WTC11 (cell line): Measurements from ENCODE around the gene ZNF30. TPM values are rescaled to one million over a fixed set of nuclear protein-coding genes. Genes with fewer than 3 reads are reported as not detected.
A peak's percentile ranks its signal among the peaks of the same experiment; 100 is the strongest.

ENCODE experiments used
- CREB1 ChIP-seq: sonication (generic); formaldehyde crosslinking; IDR thresholded peaks from 2 replicates; pipeline ENCODE4 v1.8.0; 2023; ENCODE audit warnings: mild to moderate bottlenecking, missing genetic modification reagents
- E2F5 ChIP-seq: sonication (generic); formaldehyde crosslinking; IDR thresholded peaks from 2 replicates; pipeline ENCODE4 v1.8.1; 2022; ENCODE audit warnings: mild to moderate bottlenecking, moderate library complexity, missing genetic modification reagents
- ELF4 ChIP-seq: sonication (generic); formaldehyde crosslinking; IDR thresholded peaks from 2 replicates; pipeline ENCODE4 v1.8.1; 2022; ENCODE audit warnings: low read depth, mild to moderate bottlenecking, moderate library complexity, missing genetic modification reagents
- ESRRA ChIP-seq: sonication (generic); formaldehyde crosslinking; IDR thresholded peaks from 2 replicates; pipeline ENCODE4 v1.8.1; 2022; ENCODE audit warnings: mild to moderate bottlenecking, missing genetic modification reagents, borderline replicate concordance
- FOXJ3 ChIP-seq: sonication (generic); formaldehyde crosslinking; IDR thresholded peaks from 2 replicates; pipeline ENCODE4 v1.9.0; 2021; ENCODE audit warnings: missing genetic modification reagents, mild to moderate bottlenecking, borderline replicate concordance
- FOXK1 ChIP-seq: sonication (generic); formaldehyde crosslinking; IDR thresholded peaks from 2 replicates; pipeline ENCODE4 v1.8.0; 2022; ENCODE audit warnings: mild to moderate bottlenecking, moderate library complexity, missing genetic modification reagents
- FOXP1 ChIP-seq: sonication (generic); formaldehyde crosslinking; IDR thresholded peaks from 2 replicates; pipeline ENCODE4 v1.8.0; 2022; ENCODE audit warnings: missing genetic modification reagents, mild to moderate bottlenecking, moderate library complexity, borderline replicate concordance
- GRHL2 ChIP-seq: fragments of 250-450 bp; sonication (Bioruptor Pico); IDR thresholded peaks from 2 replicates; pipeline ENCODE4 v1.8.0; 2022; ENCODE audit warnings: mild to moderate bottlenecking, moderate library complexity; ENCODE audit not compliant: insufficient replicate concordance, severe bottlenecking
- GTF2I ChIP-seq: fragments of 250-450 bp; sonication (Bioruptor Pico); conservative IDR thresholded peaks from 2 replicates; pipeline ENCODE4 v1.4.0; 2021; ENCODE audit warnings: mild to moderate bottlenecking
- HMGA2 ChIP-seq: fragments of 250-450 bp; sonication (Bioruptor Pico); IDR thresholded peaks from 2 replicates; pipeline ENCODE4 v1.4.0; 2021; ENCODE audit warnings: mild to moderate bottlenecking, moderate library complexity
- IRF2 ChIP-seq: sonication (generic); formaldehyde crosslinking; IDR thresholded peaks from 2 replicates; pipeline ENCODE4 v1.8.0; 2022; ENCODE audit warnings: low read depth, missing genetic modification reagents, borderline replicate concordance
- KAT7 ChIP-seq: sonication (generic); formaldehyde crosslinking; IDR thresholded peaks from 2 replicates; pipeline ENCODE4 v1.8.1; 2023; ENCODE audit warnings: missing genetic modification reagents, mild to moderate bottlenecking, borderline replicate concordance
- MAX ChIP-seq: sonication (generic); formaldehyde crosslinking; IDR thresholded peaks from 2 replicates; pipeline ENCODE4 v1.8.0; 2022; ENCODE audit warnings: mild to moderate bottlenecking, missing genetic modification reagents
- MXD4 ChIP-seq: fragments of 250-450 bp; sonication (Bioruptor Pico); IDR thresholded peaks from 2 replicates; pipeline ENCODE4 v1.8.0; 2021; ENCODE audit warnings: mild to moderate bottlenecking, moderate library complexity, borderline replicate concordance
- NFYB ChIP-seq: sonication (generic); formaldehyde crosslinking; conservative IDR thresholded peaks from 2 replicates; pipeline ENCODE4 v1.8.0; 2022; ENCODE audit warnings: low read depth, missing genetic modification reagents
- NR1H2 ChIP-seq: sonication (generic); formaldehyde crosslinking; IDR thresholded peaks from 2 replicates; pipeline ENCODE4 v1.9.0; 2021; ENCODE audit warnings: mild to moderate bottlenecking, moderate library complexity, missing genetic modification reagents
- PRRX2 ChIP-seq: fragments of 250-450 bp; sonication (Bioruptor Pico); IDR thresholded peaks from 2 replicates; pipeline ENCODE4 v1.8.0; 2021; ENCODE audit warnings: mild to moderate bottlenecking
- RELA ChIP-seq: sonication (generic); formaldehyde crosslinking; IDR thresholded peaks from 2 replicates; pipeline ENCODE4 v1.8.1; 2022; ENCODE audit warnings: missing genetic modification reagents, mild to moderate bottlenecking, borderline replicate concordance
- SMAD4 ChIP-seq: sonication (generic); formaldehyde crosslinking; IDR thresholded peaks from 2 replicates; pipeline ENCODE4 v1.8.0; 2022; ENCODE audit warnings: mild to moderate bottlenecking, missing genetic modification reagents
- TCF7 ChIP-seq: sonication (generic); formaldehyde crosslinking; IDR thresholded peaks from 2 replicates; pipeline ENCODE4 v1.8.0; 2022; ENCODE audit warnings: mild to moderate bottlenecking, low read depth, missing genetic modification reagents, moderate library complexity
- TEAD1 ChIP-seq: sonication (generic); formaldehyde crosslinking; IDR thresholded peaks from 2 replicates; pipeline ENCODE4 v1.8.0; 2022; ENCODE audit warnings: mild to moderate bottlenecking, missing genetic modification reagents
- ZBTB21 ChIP-seq: sonication (generic); formaldehyde crosslinking; IDR thresholded peaks from 2 replicates; pipeline ENCODE4 v1.8.1; 2023; ENCODE audit warnings: mild to moderate bottlenecking, missing genetic modification reagents, borderline replicate concordance
- ZBTB43 ChIP-seq: sonication (generic); formaldehyde crosslinking; IDR thresholded peaks from 2 replicates; pipeline ENCODE4 v1.8.1; 2023; ENCODE audit warnings: mild to moderate bottlenecking, missing genetic modification reagents
- ZNF138 ChIP-seq: sonication (generic); formaldehyde crosslinking; conservative IDR thresholded peaks from 2 replicates; pipeline ENCODE4 v1.8.1; 2022; ENCODE audit warnings: mild to moderate bottlenecking, moderate library complexity, missing genetic modification reagents
- ZNF219 ChIP-seq: sonication (generic); formaldehyde crosslinking; IDR thresholded peaks from 2 replicates; pipeline ENCODE4 v1.8.0; 2023; ENCODE audit warnings: missing genetic modification reagents, mild to moderate bottlenecking, borderline replicate concordance
- ZNF232 ChIP-seq: sonication (generic); formaldehyde crosslinking; IDR thresholded peaks from 2 replicates; pipeline ENCODE4 v1.8.0; 2022; ENCODE audit warnings: mild to moderate bottlenecking, missing genetic modification reagents
- ZNF263 ChIP-seq: sonication (generic); formaldehyde crosslinking; IDR thresholded peaks from 2 replicates; pipeline ENCODE4 v1.8.1; 2022; ENCODE audit warnings: low read depth, mild to moderate bottlenecking, moderate library complexity, missing genetic modification reagents
- ZNF396 ChIP-seq: fragments of 250-450 bp; sonication (Bioruptor Pico); IDR thresholded peaks from 2 replicates; pipeline ENCODE4 v1.8.0; 2021; ENCODE audit warnings: mild to moderate bottlenecking, moderate library complexity, borderline replicate concordance
- ZNF425 ChIP-seq: fragments of 250-450 bp; sonication (Bioruptor Pico); conservative IDR thresholded peaks from 2 replicates; pipeline ENCODE4 v1.9.0; 2021; ENCODE audit warnings: mild to moderate bottlenecking
- ZNF671 ChIP-seq: fragments of 250-450 bp; sonication (Bioruptor Pico); IDR thresholded peaks from 2 replicates; pipeline ENCODE4 v1.8.0; 2021; ENCODE audit warnings: mild to moderate bottlenecking
- total RNA-seq: library from RNA; stranded (reverse); gene quantifications from 3 replicates; pipeline ENCODE4 v1.2.3, GENCODE V29; 2021
- TF ChIP-seq, protein P1 (sequence below): fragments of 250-450 bp; sonication (Bioruptor Pico); IDR thresholded peaks from 2 replicates; pipeline ENCODE4 v1.8.0; 2021; ENCODE audit warnings: mild to moderate bottlenecking
- TF ChIP-seq, protein P2 (sequence below): sonication (generic); formaldehyde crosslinking; IDR thresholded peaks from 2 replicates; pipeline ENCODE4 v1.8.1; 2022; ENCODE audit warnings: low read depth, mild to moderate bottlenecking, moderate library complexity, missing genetic modification reagents, borderline replicate concordance

ZNF30 gene
- total RNA-seq, 1 experiment from 2014 or later: 5.4 TPM

DNA sequence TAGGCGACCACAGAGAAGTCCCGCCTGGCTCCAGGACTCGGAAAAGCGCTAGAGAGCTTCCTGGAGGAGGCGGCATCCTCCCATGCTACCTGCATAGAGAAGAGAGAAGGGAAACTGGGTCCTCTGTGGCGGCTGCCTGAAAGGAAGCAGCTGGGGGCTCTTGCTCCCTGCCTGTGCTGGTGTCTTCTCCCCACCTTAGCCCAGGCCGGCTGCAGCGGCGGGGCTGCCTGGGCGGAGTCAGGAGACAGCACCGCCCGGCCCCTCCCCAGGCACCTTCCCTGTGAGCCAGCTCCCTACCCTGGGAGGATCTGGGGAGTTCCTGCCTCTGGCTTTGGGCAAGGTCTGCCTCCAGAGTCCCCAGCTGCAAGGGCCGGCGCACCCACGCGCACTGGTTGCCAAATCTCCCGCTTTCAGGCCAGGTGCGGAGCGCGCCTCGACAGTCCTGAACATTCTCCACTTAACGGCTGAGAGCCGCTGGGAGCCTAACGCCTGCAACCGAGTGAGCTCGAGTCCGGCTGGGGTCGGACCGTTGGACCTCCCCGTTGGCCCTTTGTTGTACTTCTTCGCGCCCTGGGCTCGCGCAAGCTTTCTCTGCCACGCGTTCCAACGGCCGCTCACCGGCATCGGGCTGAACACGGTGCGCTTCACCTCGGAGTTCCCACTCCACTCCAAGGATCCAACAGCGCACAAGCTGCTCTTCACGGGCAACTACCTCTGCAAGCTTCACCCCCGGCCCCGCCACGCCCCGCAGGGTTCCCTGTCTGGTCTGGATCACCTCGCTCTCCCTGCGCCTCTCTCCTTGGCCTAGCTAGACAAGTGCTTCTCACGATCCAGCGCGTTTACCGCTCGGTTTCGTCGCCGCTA is 21.8 kb upstream of the ZNF30 start (continued):
- TF ChIP-seq TEAD1 (CRISPR knock-in tag) (no peak), ELF4 (CRISPR knock-in tag) (no peak), TCF7 (CRISPR knock-in tag) (no peak), ZNF219 (CRISPR knock-in tag) (0 out of 2 replicates have a peak, but pooled peaks have one; percentile 24), FOXJ3 (CRISPR knock-in tag) (no peak), NFYB (CRISPR knock-in tag) (no peak), ZNF138 (CRISPR knock-in tag) (no peak), CREB1 (CRISPR knock-in tag) (no peak), HMGA2 (CRISPR knock-in tag) (no peak), ZNF396 (CRISPR knock-in tag) (no peak), NR1H2 (CRISPR knock-in tag) (no peak), PRRX2 (CRISPR knock-in tag) (no peak), GTF2I (CRISPR knock-in tag) (0 out of 2 replicates have a peak, but pooled peaks have one; percentile 3), FOXP1 (no peak; the same call in 1 of the 2 replicates), SMAD4 (CRISPR knock-in tag) (no peak), IRF2 (CRISPR knock-in tag) (no peak), ZNF232 (no peak), MAX (CRISPR knock-in tag) (peak; percentile 92), ZNF425 (CRISPR knock-in tag) (no peak), E2F5 (CRISPR knock-in tag) (0 out of 2 replicates have a peak, but pooled peaks have one; percentile 44), MXD4 (CRISPR knock-in tag) (no peak), ESRRA (no peak), RELA (CRISPR knock-in tag) (no peak), KAT7 (CRISPR knock-in tag) (0 out of 2 replicates have a peak, but pooled peaks have one; percentile 26), GRHL2 (CRISPR knock-in tag) (no peak), ZNF671 (CRISPR knock-in tag) (no peak), ZBTB43 (no peak), ZNF263 (no peak), FOXK1 (peak; percentile 17; the same call in 1 of the 2 replicates), ZBTB21 (CRISPR knock-in tag) (peak; percentile 3; the same call in 1 of the 2 replicates)
- TF ChIP-seq, protein P1, sequence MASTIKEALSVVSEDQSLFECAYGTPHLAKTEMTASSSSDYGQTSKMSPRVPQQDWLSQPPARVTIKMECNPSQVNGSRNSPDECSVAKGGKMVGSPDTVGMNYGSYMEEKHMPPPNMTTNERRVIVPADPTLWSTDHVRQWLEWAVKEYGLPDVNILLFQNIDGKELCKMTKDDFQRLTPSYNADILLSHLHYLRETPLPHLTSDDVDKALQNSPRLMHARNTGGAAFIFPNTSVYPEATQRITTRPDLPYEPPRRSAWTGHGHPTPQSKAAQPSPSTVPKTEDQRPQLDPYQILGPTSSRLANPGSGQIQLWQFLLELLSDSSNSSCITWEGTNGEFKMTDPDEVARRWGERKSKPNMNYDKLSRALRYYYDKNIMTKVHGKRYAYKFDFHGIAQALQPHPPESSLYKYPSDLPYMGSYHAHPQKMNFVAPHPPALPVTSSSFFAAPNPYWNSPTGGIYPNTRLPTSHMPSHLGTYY (CRISPR knock-in tag): no peak
- TF ChIP-seq, protein P2, sequence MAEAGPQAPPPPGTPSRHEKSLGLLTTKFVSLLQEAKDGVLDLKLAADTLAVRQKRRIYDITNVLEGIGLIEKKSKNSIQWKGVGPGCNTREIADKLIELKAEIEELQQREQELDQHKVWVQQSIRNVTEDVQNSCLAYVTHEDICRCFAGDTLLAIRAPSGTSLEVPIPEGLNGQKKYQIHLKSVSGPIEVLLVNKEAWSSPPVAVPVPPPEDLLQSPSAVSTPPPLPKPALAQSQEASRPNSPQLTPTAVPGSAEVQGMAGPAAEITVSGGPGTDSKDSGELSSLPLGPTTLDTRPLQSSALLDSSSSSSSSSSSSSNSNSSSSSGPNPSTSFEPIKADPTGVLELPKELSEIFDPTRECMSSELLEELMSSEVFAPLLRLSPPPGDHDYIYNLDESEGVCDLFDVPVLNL: no peak
